RWPE2 (cell line): ENCODE results near the gene AFAP1L1.

ENCODE experiments used
- ATAC-seq: fragments of 200-7000 bp; cut with Tn5 transposase; 3 replicates; pipeline ENCODE4 v1.9.1; 2021; ENCODE audit warnings: low read depth
- DNase-seq: peaks from one replicate; pipeline ENCODE4 v3.0.0-alpha.2; 2020; ENCODE audit warnings: low spot score
- H3K27ac ChIP-seq: fragments of 450-650 bp; 2 replicates; pipeline ENCODE4 v1.5.1; 2017; ENCODE audit warnings: mild to moderate bottlenecking; ENCODE audit not compliant: poor library complexity, severe bottlenecking
- H3K27me3 ChIP-seq: fragments of 250-450 bp; sonication (Bioruptor Pico); 2 replicates; pipeline ENCODE4 v1.5.1; 2021; ENCODE audit warnings: mild to moderate bottlenecking, moderate library complexity; ENCODE audit not compliant: insufficient read depth, poor library complexity, severe bottlenecking
- H3K36me3 ChIP-seq: fragments of 250-450 bp; sonication (Bioruptor Pico); 2 replicates; pipeline ENCODE4 v1.5.1; 2020; ENCODE audit warnings: low read depth, mild to moderate bottlenecking, moderate library complexity
- H3K4me1 ChIP-seq: fragments of 250-450 bp; sonication (Bioruptor Pico); 2 replicates; pipeline ENCODE4 v1.5.1; 2021; ENCODE audit warnings: mild to moderate bottlenecking, moderate library complexity; ENCODE audit not compliant: insufficient read depth, poor library complexity, severe bottlenecking
- H3K4me3 ChIP-seq: fragments of 250-450 bp; sonication (Bioruptor Pico); 2 replicates; pipeline ENCODE4 v1.5.1; 2021; ENCODE audit warnings: mild to moderate bottlenecking, moderate library complexity; ENCODE audit not compliant: severe bottlenecking
- H3K9me3 ChIP-seq: fragments of 250-450 bp; sonication (Bioruptor Pico); 2 replicates; pipeline ENCODE4 v1.5.1; 2021; ENCODE audit warnings: mild to moderate bottlenecking, moderate library complexity; ENCODE audit not compliant: severe bottlenecking
- TF ChIP-seq, protein P1 (sequence below): fragments of 450-650 bp; IDR thresholded peaks from one replicate; pipeline ENCODE4 v1.5.1; 2017; ENCODE audit warnings: mild to moderate bottlenecking, moderate library complexity; ENCODE audit not compliant: poor library complexity, severe bottlenecking

Gene AFAP1L1

DNA sequence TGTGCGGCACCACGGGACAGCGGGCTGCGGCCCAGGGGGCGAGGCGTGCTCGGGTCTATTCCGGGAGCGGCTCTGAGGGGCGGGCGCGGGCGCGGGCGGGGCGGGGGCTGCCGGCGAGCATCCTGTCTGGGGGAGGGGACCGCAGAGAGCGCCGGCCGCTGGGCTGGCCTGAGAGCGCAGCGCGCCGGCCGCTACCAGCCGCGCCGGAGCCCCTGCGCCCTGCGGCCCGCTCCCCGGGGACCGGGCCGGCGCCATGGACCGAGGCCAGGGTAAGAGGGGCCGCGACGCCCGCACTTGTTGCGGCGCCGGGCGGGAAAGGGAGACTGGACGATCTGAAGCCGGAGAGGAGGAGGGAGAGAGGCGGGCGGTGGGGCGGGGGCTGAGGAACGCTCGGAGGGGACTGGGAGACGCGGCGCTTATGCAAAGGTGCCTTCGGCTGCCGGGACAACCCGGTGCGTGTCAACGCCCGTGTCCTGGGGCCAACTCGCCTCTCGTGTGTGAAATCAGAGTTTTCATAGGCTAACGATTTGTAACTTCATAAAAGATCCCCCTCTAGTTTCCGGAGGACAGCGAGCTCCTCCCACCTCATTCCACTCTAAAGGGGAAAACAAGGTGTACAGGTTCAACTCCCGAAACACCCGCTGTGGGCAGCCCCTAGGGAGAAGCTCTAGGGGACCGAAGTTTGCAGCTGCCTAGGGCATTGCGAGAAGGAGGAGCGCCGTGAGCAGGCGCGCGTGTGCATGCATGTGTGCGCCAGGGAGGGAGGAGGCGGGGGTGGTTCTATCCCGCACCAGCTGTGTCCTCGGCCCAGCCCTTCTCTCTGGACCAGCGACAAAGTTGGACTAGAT is at the start of gene AFAP1L1:
AFAP1L1 (plus strand) TSS at position 144 of the 848 bp plus-strand sequence; CDS start at position 254, 110 bp downstream.
- Histone ChIP-seq H3K27me3 (no peaks in the 10 kb centered on the region), H3K9me3 (no peaks in the 10 kb centered on the region), H3K4me1 (peaks cover 4% of the 10 kb centered on the region), H3K36me3 (no peaks in the 10 kb centered on the region), H3K4me3 (peak within 1 kb of the TSS; percentile 71), H3K27ac (peak within 1 kb of the TSS; percentile 66)
- ATAC-seq, result peak; percentile 68
- TF ChIP-seq, protein P1, sequence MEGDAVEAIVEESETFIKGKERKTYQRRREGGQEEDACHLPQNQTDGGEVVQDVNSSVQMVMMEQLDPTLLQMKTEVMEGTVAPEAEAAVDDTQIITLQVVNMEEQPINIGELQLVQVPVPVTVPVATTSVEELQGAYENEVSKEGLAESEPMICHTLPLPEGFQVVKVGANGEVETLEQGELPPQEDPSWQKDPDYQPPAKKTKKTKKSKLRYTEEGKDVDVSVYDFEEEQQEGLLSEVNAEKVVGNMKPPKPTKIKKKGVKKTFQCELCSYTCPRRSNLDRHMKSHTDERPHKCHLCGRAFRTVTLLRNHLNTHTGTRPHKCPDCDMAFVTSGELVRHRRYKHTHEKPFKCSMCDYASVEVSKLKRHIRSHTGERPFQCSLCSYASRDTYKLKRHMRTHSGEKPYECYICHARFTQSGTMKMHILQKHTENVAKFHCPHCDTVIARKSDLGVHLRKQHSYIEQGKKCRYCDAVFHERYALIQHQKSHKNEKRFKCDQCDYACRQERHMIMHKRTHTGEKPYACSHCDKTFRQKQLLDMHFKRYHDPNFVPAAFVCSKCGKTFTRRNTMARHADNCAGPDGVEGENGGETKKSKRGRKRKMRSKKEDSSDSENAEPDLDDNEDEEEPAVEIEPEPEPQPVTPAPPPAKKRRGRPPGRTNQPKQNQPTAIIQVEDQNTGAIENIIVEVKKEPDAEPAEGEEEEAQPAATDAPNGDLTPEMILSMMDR, result no peak
- DNase-seq, result no peak

DNA sequence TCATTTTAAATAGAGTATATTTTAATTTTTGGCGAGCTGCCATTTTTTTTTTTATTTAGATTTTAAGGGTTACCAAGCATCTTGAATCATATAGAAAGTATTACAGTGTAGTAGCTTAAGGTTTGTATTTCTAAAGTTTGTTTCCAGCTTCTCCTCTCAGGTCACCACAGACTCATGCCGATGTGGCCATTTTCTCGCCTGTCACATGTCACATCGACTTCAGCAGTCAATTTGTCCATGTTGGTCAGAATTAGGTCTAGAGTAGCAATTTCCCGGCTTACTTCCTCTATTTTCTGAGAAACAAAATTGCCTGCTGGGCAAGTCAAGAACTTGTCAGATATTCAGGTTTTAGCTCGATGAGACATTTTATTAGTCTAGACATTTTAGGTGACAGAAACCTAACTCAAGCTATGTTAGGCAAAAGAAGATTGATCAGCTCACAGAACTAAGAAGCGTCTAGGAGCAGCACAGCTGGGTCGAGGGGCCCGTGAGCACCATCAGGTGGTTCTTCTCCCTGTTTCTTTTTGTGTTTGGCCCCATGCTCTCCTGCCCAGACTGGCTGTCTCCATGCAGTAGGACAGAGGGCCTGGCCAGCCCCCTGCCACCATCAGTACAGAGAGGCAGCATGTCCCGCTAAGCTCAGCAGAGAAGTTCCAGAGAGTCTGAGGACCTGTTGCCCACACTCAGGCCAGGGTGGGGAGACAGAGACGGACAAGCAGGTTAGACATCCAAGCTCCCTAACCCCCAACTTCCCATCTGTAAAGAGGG is 48.4 kb upstream of the AFAP1L1 start:
- H3K4me3 ChIP-seq, result no peak overlapping the region
- no peaks in the 10 kb centered on the region for H3K27me3 ChIP-seq
- H3K27ac ChIP-seq, result no peak overlapping the region
- H3K36me3 ChIP-seq, result peaks cover 7% of the 10 kb centered on the region; the same call in 1 of the 2 replicates
- DNase-seq (no peak), ATAC-seq (no peak)
- peaks cover 15% of the 10 kb centered on the region for H3K4me1 ChIP-seq
- TF ChIP-seq, protein P1, result no peak
- H3K9me3 ChIP-seq, result no peaks in the 10 kb centered on the region

DNA sequence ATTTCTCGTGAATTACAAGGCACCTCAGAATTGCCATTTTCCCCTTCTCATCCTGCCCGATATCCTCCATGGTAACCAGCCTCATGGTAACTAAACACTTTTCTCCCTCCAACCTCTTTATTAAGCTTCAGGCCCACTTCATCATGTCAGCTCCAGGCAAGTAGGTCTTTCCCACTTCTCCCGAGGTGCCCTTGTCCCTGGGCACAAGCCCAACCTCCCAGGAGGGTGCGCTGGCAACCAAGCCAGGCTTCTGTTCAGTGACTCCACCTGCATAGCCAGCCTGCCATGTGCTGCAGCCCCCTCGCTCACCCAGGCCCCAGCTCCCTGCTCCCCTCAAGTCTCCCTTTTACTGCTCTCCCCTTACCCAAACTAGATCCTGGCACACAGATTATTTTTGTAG is 47.4 kb upstream of the AFAP1L1 start:
- H3K27ac ChIP-seq, result no peak overlapping the region
- H3K4me3 ChIP-seq, result no peak overlapping the region
- H3K9me3 ChIP-seq, result no peaks in the 10 kb centered on the region
- peaks cover 7% of the 10 kb centered on the region; the same call in 1 of the 2 replicates for H3K36me3 ChIP-seq
- H3K27me3 ChIP-seq, result no peaks in the 10 kb centered on the region
- TF ChIP-seq, protein P1, result no peak
- DNase-seq (no peak), ATAC-seq (no peak)
- H3K4me1 ChIP-seq, result peaks cover 25% of the 10 kb centered on the region

DNA sequence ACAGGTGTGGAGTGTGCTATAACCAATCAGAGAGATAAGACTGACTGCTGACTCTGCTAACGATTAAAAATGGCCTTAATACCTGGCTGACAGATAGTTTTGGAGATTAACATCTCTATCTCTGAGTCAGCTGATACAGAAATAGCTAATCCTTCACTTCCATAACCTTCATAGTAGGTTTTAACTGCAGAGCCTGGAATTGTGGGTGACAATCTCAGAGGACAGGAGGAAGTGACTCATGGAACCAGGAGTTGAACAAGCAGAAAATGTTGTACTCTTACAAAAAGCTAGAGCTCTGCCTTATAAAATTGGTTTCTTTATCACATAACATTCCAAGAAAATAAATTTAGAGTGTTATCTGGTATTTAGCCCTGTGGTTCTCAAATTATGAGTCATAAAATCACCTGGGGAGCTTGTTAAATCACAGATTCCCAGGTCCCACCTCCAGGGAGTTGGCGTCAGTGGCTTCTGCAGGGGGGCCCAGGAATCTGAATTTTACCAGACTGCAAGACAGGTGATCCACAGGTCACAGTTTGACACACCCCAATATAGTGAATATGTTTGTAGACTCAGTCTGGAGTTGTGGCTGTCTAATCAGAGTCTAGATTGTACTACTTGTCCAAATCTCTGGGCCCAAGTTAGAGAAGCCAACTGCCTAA is 44.4 kb upstream of the AFAP1L1 start:
- no peaks in the 10 kb centered on the region for H3K27me3 ChIP-seq
- H3K4me3 ChIP-seq, result no peak overlapping the region
- H3K4me1 ChIP-seq, result peaks cover 25% of the 10 kb centered on the region
- DNase-seq (no peak), ATAC-seq (peak; percentile 75)
- TF ChIP-seq, protein P1, result no peak
- H3K9me3 ChIP-seq, result no peaks in the 10 kb centered on the region
- H3K27ac ChIP-seq, result peak overlapping the region; percentile 64
- H3K36me3 ChIP-seq, result 0 out of 2 replicates have a peak, but pooled peaks cover 3% of the 10 kb centered on the region
